ENCODE data around the gene CCDC197. TPM values are rescaled to one million over a fixed set of nuclear protein-coding genes. Genes with fewer than 3 reads are reported as not detected.

CCDC197 gene
- total and polyA plus RNA-seq, 3 donors from 2014 or later: 5.6 to 31.0 (median 20.7) TPM

DNA sequence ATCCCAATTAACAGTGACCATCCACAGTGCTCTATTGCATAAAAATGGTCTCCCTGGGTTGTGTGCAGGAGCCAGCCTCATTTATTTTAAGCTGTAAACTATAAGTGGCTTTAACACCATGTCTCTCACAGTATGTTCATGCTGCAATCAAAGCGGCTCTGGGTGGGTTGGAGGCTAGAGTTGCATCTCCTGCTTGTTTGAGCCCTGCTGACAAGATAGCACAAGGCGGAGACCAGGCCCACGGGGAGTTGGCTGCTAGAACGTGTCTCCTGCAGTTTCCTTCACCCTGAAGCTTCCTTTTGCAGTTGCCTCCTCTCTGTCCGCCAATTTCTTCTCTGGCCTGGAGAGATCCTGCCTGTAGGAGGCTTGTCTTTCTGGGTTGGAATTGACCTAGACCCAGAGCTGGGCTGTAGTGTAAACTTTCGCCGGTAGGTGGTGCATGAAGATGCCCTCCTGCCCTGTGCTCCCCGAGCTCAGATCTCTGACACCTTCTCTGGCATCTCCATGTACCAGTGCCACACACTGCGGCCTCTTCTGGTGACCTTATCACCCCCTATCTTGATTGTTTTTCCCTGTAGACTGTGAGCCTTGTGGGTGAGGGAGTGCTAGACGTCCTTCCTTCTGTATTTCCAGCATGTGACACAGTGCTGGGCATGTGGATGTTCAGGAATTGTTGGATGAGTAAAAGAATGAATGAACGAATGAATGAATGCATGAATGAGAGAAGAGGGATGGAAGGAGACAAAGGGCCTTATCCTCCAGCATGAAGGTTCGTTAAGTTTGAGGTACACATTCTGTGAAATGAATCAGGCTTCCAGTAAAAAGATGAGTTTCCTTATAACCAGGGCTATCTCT is 39.4 kb downstream of the CCDC197 start:
- WGBS, 2 donors: 57 to 60% methylated on average over 12 of the region's 12 CpGs
- H3K27ac ChIP-seq: no peak overlapping the region
- H3K9me3 ChIP-seq: no peaks in the 10 kb centered on the region
- peak; percentile 86 for DNase-seq
- H3K4me1 ChIP-seq: peaks cover 7% of the 10 kb centered on the region
- H3K4me3 ChIP-seq: no peak overlapping the region
- intact Hi-C loops (cut with DNase I; ENCODE audit: low total_unique reads): no loop called here
- TF ChIP-seq POLR2A (IDR thresholded peaks at IDR 0.05): no peak
- TF ChIP-seq, protein P1, sequence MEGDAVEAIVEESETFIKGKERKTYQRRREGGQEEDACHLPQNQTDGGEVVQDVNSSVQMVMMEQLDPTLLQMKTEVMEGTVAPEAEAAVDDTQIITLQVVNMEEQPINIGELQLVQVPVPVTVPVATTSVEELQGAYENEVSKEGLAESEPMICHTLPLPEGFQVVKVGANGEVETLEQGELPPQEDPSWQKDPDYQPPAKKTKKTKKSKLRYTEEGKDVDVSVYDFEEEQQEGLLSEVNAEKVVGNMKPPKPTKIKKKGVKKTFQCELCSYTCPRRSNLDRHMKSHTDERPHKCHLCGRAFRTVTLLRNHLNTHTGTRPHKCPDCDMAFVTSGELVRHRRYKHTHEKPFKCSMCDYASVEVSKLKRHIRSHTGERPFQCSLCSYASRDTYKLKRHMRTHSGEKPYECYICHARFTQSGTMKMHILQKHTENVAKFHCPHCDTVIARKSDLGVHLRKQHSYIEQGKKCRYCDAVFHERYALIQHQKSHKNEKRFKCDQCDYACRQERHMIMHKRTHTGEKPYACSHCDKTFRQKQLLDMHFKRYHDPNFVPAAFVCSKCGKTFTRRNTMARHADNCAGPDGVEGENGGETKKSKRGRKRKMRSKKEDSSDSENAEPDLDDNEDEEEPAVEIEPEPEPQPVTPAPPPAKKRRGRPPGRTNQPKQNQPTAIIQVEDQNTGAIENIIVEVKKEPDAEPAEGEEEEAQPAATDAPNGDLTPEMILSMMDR (IDR thresholded peaks at IDR 0.05): peak; percentile 72 to 77 (median 72)
- no peaks in the 10 kb centered on the region for H3K27me3 ChIP-seq
- H3K36me3 ChIP-seq (ENCODE audit: low read depth, missing control alignments): no peaks in the 10 kb centered on the region

DNA sequence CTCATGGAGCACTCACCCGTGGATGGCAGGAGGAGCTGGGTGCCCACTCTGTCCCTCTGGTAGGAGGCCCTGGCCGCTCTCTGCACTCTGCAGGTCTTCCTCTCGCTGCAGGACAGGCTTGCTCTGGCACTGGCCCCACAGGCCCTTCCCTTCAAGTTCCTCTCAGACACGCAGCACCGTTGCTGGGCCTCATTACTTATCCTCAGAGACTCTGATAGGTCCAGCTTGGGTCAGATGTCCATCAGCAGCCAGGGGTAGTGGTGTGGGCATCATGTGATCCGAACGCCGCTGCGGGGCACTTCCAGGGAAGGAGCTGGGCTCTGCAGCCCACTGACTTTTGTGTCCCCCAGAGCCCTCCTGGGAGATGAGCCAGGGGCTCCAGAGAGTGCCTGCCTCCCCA is 40.9 kb downstream of the CCDC197 start:
- H3K4me1 ChIP-seq: peaks cover 18% of the 10 kb centered on the region
- no peak for DNase-seq
- H3K4me3 ChIP-seq: no peak overlapping the region
- no peaks in the 10 kb centered on the region for H3K27me3 ChIP-seq
- no peaks in the 10 kb centered on the region for H3K36me3 ChIP-seq (ENCODE audit: low read depth, missing control alignments)
- no peak overlapping the region for H3K27ac ChIP-seq
- TF ChIP-seq, protein P1 (IDR thresholded peaks at IDR 0.05): no peak
- TF ChIP-seq POLR2A (IDR thresholded peaks at IDR 0.05): no peak
- intact Hi-C loops (cut with DNase I; ENCODE audit: low total_unique reads): no loop called here
- WGBS, 2 donors: 91 to 96% methylated on average over 7 to 9 of the region's 9 CpGs
- no peaks in the 10 kb centered on the region for H3K9me3 ChIP-seq

DNA sequence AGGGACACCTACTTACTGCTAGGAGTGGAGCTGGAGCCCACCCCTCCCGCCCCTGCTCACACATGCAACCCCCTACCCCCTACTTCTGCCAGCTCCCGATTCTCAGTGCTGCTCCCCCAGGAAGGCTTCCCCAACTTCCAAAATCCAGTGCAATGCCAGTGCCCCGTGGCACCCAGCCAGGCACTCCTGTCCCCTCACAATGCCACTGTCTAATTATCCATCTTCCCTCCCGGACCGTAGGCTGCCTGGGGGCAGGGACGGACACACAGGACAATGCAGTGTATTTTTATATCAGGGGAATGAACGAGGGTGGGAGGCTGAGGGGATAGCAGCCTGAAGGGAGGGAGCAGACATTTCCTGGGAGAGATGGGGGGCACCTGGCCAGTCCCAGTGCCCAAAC is 41.4 kb downstream of the CCDC197 start:
- Histone ChIP-seq H3K36me3 (ENCODE audit: low read depth, missing control alignments) (no peaks in the 10 kb centered on the region), H3K9me3 (no peaks in the 10 kb centered on the region), H3K4me3 (no peak overlapping the region), H3K27me3 (no peaks in the 10 kb centered on the region), H3K27ac (no peak overlapping the region), H3K4me1 (peaks cover 18% of the 10 kb centered on the region)
- TF ChIP-seq POLR2A (IDR thresholded peaks at IDR 0.05): no peak
- TF ChIP-seq, protein P1 (IDR thresholded peaks at IDR 0.05): no peak
- intact Hi-C loops (cut with DNase I; ENCODE audit: low total_unique reads): no loop called here
- DNase-seq: no peak
- WGBS, 2 donors: 91 to 92% methylated on average over 7 of the region's 7 CpGs

DNA sequence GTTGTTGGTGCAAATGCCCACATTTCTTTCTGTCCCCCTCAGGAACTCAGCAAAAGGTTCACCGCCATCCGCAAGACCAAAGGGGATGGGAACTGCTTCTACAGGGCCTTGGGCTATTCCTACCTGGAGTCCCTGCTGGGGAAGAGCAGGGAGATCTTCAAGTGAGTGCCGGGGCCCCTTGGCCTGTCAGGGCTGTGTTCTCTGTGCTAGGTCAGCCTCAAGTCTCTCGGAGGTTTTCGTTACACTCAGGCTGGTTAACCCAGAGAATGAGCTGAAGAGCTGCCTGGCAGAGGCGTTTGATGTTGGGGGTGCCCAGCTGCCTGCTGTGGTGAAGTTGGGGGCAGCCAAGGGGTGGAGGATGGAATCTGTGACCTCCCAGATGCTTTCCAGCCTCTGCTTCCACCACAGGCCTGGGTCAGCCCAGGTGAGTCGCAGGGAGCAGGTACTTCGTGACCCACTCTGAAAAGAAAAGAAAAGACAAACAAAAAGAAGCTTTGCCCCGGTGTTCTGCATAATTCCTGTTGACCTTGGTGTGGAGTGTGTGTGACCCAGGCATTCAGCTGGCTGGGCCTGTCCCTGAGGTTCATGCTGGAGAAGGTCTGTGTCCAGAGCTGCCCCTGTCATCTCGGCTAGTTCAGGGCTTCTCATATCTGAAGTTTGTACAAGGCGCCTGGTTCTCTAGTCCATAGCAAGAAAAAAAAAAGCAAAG is 42.0 kb downstream of the CCDC197 start:
- no peak for TF ChIP-seq POLR2A (IDR thresholded peaks at IDR 0.05)
- TF ChIP-seq, protein P1 (IDR thresholded peaks at IDR 0.05): no peak

More for the DNA sequence above, 42.0 kb downstream of the CCDC197 start:
- no peaks in the 10 kb centered on the region for H3K9me3 ChIP-seq
- intact Hi-C loops (cut with DNase I; ENCODE audit: low total_unique reads): no loop called here
- 85 to 87% methylated on average over 8 to 11 of the region's 11 CpGs for WGBS, 2 donors
- no peaks in the 10 kb centered on the region for H3K36me3 ChIP-seq (ENCODE audit: low read depth, missing control alignments)
- H3K4me3 ChIP-seq: no peak overlapping the region
- no peak for DNase-seq
- H3K27ac ChIP-seq: no peak overlapping the region
- no peaks in the 10 kb centered on the region for H3K27me3 ChIP-seq
- H3K4me1 ChIP-seq: peaks cover 18% of the 10 kb centered on the region

All from testis (tissue), 3 donors.